NCI-H187 treated with DMSO at 0.1 percent for 48 hours (cell line): ENCODE results near the gene ESRRA.

Experiments used
- DNase-seq: peaks from one replicate; lab custom pipeline; 2025; lab: John Stamatoyannopoulos, UW

ESRRA gene

DNA sequence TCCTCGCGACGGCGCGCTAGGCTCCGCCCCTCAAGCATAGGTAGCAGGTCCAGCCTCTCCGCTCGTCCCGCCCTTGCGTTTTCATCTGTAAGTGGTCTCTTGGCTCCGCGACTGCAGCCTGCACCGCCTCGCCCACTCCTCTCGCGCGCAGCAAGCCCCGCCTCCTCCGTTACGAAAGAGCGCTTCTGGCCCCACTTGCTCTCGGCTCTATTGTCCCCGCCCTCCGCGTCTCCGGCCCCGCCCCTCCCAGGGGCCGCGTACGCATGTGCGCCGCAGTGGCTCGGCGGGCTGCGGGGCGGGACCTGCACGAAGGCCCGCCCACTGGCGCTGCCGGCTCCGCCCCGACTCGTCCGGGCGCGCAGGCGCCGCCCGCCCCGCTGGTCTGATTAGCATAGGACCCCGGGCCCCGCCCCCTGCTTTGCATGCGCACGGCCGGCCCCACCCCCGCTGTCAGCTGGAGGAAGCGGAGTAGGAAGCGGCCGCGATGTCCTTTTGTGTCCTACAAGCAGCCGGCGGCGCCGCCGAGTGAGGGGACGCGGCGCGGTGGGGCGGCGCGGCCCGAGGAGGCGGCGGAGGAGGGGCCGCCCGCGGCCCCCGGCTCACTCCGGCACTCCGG, at the start of gene ESRRA:
TSS of gene ESRRA (plus strand) at position 450 of the 616 bp plus-strand sequence. CDS start 1,656 bp downstream, outside the sequence.
- DNase-seq, result peak; percentile 94

GRCh38 chr11:64256300-64256699, 49.0 kb upstream of the ESRRA start:
- DNase-seq, result no peak

- no peak for DNase-seq
Measured at GRCh38 chr11:64258356-64258755, 47.0 kb upstream of the ESRRA start.

DNA sequence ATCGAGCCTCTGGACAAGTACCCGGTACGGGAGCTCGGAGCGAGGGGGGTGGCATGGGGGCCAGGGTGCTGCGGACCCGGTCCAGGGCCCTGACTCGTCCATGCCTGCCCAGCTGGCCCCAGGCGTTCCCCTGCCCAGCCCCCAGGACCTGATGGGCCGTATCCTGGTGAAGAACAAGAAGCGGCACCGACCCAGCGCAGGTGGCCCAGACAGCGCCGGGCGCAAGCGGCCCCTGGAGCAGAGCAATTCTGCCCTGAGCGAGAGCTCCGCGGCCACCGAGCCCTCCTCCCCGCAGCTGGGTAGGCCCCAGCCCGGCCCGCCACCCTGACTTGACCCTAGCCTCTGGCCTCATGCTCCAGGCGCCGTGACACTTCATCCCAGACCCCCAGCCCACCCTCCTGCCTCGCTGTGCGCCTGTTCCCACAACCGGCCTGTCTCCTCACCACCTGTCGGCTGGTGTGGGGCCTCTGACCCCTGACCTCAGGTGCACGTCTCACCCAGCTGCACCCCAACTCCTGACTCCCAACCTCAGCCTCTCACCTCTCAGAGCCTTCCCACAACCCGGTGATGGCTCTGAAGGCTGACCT, 46.3 kb upstream of the ESRRA start:
- no peak for DNase-seq

- DNase-seq, result no peak
Measured at GRCh38 chr11:64259533-64260067, 45.7 kb upstream of the ESRRA start.

DNA sequence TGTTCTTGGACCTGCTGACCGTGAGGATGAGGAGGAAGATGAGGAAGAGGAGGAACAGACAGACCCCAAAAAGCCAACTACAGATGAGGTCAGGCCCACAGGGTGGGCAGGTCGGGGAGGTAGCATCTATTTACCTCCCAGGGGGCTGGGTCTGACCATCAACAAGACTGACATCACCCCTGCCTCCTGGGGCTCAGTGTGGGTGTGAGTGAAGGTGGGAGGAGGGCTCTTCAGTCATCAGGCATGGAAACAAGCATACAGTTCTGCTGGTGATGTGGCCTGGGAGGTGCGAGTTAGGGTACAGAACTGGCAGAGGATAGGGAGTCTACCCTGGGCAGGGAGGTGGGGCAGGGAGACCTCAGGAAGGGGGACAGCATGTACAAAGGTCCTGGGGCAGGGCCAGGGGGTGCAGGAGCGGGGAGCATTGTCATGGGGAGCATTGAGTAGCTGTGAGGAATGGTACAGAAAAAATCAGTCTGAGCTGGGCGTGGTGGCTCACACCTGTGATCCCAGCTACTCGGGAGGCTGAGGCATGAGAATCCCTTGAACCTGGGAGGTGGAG, 45.1 kb upstream of the ESRRA start:
- no peak for DNase-seq

- no peak for DNase-seq
Measured at GRCh38 chr11:64261556-64262080, 43.7 kb upstream of the ESRRA start.

GRCh38 chr11:64262271-64263002, 42.9 kb upstream of the ESRRA start:
- no peak for DNase-seq

DNA sequence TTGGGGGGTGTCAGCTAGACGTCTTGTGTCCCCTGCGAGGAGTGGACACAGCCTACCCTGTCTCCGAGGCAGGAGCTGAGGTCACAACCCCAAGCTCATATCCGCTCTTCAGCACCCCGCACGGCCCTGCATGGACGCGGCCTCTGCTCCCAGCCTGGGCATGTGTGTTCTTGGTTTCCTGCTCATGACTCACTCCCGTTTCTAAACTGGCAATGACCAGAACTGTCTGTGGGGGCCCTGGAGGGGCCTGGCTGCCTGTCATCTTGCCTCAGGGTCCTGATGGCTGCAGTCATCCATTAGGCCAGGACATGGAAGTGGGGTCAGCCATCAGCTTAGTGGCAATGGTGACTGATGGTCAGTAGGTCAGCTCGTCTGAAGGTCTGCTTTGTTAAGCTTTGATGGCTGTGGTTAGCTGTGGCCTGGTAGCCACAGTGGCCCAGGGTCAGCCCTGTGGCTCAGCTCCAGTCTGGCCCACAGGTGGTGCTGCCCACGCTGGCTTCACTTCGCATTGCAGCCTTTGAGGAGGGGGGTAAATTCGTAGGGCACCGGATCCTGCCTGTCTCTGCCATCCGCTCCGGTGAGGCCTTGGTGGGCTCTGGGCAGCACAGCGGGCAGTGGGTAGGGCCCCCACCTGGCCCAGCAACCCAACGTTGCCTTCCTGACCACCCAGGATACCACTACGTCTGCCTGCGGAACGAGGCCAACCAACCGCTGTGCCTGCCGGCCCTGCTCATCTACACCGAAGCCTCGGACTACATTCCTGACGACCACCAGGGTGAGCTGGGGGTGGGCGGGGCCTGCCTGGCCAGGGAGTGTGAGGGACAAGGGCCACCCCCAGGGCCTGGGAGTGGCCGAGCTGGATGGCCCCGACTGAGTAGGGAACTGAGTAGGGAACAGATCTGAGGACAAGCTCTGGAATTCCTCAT, 42.0 kb upstream of the ESRRA start:
- no peak for DNase-seq

DNA sequence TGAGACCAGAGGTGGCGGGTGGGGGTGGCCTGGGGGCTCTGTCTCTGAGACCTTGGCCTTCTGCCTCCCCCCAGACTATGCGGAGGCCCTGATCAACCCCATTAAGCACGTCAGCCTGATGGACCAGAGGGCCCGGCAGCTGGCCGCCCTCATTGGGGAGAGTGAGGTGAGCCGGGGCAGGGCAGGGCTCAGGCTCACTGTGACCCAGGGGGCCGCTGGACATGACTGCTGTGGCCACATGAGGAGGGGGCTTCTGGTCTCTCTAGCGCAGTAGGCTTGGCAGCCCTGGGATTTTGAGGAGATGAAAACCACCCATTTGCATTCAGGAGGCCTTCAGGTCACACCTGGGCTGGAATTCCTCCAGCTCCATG, 41.4 kb upstream of the ESRRA start:
- no peak for DNase-seq

DNA sequence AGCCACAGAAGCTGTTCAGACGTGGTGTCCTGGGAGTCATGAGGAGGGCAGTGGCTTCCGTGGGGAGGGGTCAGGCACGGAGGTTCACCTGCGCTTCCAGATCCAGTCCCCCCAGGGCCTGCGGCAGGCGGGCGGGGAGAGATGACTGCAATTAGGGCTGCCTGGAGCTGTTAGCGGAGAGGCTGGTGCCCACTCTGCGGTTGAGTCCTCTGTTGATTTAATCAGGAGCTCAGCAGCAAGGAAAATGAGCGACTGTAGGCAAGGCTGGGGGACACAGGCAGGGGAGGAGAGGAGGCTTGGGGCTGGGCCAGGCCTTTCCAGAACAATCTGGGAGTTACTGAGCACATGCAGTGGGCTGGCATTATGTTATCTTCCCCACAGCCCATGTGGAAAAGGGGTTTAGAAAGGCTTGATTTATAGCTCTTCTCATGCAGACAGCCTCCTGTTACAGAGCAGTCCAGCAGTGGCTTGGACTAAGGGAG, 40.9 kb upstream of the ESRRA start:
- DNase-seq, result no peak

DNA sequence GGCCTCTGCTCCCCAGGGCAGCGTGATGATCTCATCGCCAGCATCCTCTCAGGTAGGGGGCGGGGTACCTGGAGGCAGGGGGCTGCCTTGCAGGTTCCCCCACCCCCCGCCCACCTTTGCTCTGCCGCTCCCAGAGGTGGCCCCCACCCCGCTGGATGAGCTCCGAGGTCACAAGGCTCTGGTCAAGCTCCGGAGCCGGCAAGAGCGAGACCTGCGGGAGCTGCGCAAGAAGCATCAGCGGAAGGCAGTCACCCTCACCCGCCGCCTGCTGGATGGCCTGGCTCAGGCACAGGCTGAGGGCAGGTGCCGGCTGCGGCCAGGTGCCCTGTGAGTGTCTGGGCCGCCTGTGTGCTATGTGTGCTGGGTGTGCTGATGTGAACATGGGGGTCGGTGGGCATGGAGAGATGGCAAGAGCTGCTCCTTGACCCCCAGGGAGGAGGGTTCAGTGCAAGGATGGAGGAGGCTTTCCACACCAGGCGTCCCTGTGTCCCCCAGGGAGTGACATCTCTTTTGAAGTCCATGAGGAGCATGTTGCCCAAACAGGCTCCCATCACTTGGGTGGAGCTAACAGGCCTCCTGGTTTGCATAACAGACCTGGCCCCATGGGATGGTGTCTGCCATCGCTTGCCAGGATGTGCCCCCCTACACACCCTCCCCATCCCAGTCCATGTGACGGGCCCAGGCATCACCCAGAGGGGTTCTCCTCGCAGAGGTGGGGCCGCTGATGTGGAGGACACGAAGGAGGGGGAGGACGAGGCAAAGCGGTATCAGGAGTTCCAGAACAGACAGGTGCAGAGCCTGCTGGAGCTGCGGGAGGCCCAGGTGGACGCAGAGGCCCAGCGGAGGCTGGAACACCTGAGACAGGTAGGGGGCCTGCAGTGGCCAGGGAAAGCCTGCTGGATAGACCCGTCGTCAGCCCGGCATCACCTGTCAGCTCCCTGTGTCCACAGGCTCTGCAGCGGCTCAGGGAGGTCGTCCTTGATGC, 39.9 kb upstream of the ESRRA start:
- no peak for DNase-seq

DNA sequence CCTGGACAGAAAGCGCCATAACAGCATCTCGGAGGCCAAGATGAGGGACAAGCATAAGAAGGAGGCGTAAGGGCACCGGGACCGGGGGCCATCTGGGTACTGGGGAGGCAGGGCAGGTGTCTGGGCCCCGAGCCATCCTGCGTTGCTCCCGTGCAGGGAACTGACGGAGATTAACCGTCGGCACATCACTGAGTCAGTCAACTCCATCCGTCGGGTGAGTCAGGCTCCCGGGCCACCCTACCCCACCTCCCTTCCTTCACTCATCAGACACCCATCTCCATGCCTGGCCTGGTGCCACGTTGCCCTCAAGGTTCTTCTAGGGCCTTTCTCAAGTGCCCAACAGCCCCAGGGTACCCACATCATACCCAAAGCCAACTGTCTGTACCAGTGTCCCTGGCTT, 39.0 kb upstream of the ESRRA start:
- no peak for DNase-seq

DNA sequence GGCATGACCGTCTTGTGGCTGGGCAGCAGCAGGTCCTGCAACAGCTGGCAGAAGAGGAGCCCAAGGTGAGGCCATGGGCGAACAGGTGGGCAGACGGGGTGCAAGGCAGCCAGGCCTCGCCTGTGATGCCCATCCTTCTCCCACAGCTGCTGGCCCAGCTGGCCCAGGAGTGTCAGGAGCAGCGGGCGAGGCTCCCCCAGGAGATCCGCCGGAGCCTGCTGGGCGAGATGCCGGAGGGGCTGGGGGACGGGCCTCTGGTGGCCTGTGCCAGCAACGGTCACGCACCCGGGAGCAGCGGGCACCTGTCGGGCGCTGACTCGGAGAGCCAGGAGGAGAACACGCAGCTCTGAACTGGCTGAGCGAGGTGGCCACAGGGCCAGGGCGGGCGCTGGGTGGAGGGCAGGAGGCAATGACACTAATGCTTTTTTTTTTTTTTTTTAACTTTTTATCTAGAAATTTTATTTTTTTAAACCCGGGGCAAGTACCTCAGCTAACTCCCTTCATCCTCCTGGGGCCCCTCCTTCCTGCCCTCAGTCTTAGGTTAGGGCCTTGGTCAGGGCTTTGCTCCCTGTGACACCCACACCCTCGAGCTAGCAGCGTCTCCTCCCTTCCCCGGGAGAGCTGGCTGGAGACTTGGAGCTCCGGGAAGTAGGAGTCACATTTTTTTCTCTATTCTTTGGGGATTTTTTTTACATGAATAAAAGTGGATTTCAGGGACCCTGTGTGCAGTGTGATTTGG, 37.9 kb upstream of the ESRRA start:
- no peak for DNase-seq

DNA sequence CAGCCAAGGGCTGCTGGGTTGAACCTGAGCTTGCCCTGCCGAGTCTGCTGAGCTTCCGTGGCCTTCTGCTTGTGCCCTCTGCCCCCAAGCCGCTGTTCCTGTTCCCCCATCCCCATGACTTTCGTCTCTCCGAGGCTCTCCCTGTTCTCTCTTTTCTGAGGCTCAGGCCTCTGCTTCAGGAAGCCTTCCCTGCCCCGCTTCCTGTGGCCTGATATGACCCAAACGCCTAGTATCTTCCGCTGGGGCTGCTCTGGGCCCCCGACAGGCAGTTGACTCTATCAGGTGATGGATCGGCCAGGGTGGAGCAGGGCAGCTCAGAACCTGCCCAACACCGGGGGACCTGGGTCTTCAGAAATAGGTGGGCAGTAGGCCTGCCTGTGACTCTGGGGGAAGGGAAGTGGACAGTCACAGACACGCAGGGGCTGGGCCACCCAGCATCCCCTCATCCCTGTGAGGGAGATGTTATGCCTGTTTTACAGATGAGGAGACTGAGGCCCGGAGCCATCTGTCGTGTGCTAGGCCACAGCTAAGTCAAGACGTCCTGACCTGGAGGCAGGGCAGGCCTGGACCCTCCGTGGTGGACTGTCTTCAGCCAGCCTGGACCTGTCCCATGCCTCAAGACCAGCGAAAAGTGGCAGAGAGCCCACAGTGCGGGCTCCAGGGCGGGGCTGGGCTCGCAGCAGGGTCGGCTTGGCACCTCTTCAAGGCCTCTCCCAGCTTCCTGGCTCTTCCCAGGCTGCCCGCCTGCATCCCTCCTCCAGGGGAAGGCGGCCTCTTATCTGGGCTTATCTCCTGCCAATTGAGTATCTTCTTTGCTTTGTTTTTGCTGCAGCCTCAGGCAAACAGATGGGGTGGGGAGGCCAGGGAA, 37.1 kb upstream of the ESRRA start:
- DNase-seq, result no peak

GRCh38 chr11:64268893-64269539, 36.3 kb upstream of the ESRRA start:
- no peak for DNase-seq

GRCh38 chr11:64269540-64270220, 35.6 kb upstream of the ESRRA start:
- peak; percentile 97 for DNase-seq
